Endothelial cell of umbilical vein (primary cell): ENCODE data around the gene DHDH. TPM values are rescaled to one million over a fixed set of nuclear protein-coding genes. Genes with fewer than 3 reads are reported as not detected.

ENCODE experiments used
- BruUV-seq: library from RNA; stranded (reverse); fragments of 400-500 nt; replicated peaks from 2 replicates; lab custom pipeline; 2021; lab: Mats Ljungman, UMichigan
- CTCF ChIA-PET: fragments of 300-600, 350-600 bp; sonication (Branson Sonifier 250); formaldehyde crosslinking; loops from one replicate; lab custom pipeline; 2021; ENCODE audit warnings: antibody characterized with exemption, inconsistent platforms; lab: Charles Lee
- POLR2A ChIA-PET: fragments of 300-600, 350-600 bp; sonication (Branson Sonifier 250); formaldehyde crosslinking; loops from one replicate; lab custom pipeline; 2021; ENCODE audit warnings: antibody characterized with exemption, inconsistent platforms; lab: Charles Lee
- DNase-seq: peaks from one replicate; pipeline ENCODE4 v3.0.0-alpha.2; 2011; ENCODE audit warnings: low read depth, low spot score
- FAIRE-seq: peaks from 2 replicates; lab custom pipeline; 2011; peaks lifted over from hg19 to GRCh38; lab: Jason Lieb, UNC
- H2AFZ ChIP-seq: 2 replicates; pipeline ENCODE4 v1.6.0; 2012; ENCODE audit warnings: low read depth, low read length, control low read depth, inconsistent platforms
- H3K27ac ChIP-seq: 2 replicates; pipeline ENCODE4 v1.5.1; 2011; ENCODE audit warnings: low read depth, mild to moderate bottlenecking, control low read depth, low read length, moderate library complexity; ENCODE audit not compliant: insufficient read depth
- H3K27me3 ChIP-seq, 2 experiments: 2 replicates each; pipeline versions ENCODE4 v1.6.0 to v1.6.1; 2011; ENCODE audit warnings: low read length in 2 of 2, mixed read lengths in 1 of 2; ENCODE audit not compliant: control insufficient read depth in 2 of 2, insufficient read depth in 2 of 2
- H3K36me3 ChIP-seq, 2 experiments: 2 replicates in 1 of 2; 3 replicates in 1 of 2; pipeline ENCODE4 v1.5.1; 2011; ENCODE audit warnings: low read length in 2 of 2, mild to moderate bottlenecking in 1 of 2, moderate library complexity in 1 of 2; ENCODE audit not compliant: control insufficient read depth in 2 of 2, insufficient read depth in 2 of 2; ENCODE audit errors: extremely low read depth in 1 of 2
- H3K4me1 ChIP-seq: 3 replicates; pipeline ENCODE4 v1.5.1; 2011; ENCODE audit warnings: mild to moderate bottlenecking, low read length; ENCODE audit not compliant: control insufficient read depth, insufficient read depth; ENCODE audit errors: extremely low read depth
- H3K4me2 ChIP-seq: 2 replicates; pipeline ENCODE4 v1.6.1; 2011; ENCODE audit warnings: low read length, control low read depth, mixed read lengths; ENCODE audit not compliant: insufficient read depth
- H3K4me3 ChIP-seq, 3 experiments: fragments of 200-600 bp in 1 of 3; sonication (generic), shearing (Covaris generic) in 1 of 3; replicated peaks in 1 of 3; 2 replicates each; pipeline ENCODE4 v1.5.1; 2011 to 2016; ENCODE audit warnings: control low read depth in 3 of 3, low read length in 3 of 3, mild to moderate bottlenecking in 2 of 3, inconsistent platforms in 1 of 3, low read depth in 1 of 3, moderate library complexity in 1 of 3; ENCODE audit not compliant: insufficient read depth in 1 of 3
- H3K79me2 ChIP-seq: 2 replicates; pipeline ENCODE4 v1.6.0; 2012; ENCODE audit warnings: low read length, inconsistent platforms; ENCODE audit not compliant: control insufficient read depth, insufficient read depth
- H3K9ac ChIP-seq: replicated peaks from 2 replicates; pipeline ENCODE3; 2011; ENCODE audit warnings: low read length, control low read depth; ENCODE audit not compliant: insufficient read depth; ENCODE audit errors: extremely low read depth
- H3K9me1 ChIP-seq: replicated peaks from 3 replicates; pipeline ENCODE4 v1.6.0; 2011; ENCODE audit warnings: mild to moderate bottlenecking, low read length; ENCODE audit not compliant: control insufficient read depth, insufficient read depth; ENCODE audit errors: extremely low read depth
- H3K9me3 ChIP-seq: replicated peaks from 2 replicates; pipeline ENCODE4 v1.5.1; 2012; ENCODE audit warnings: low read length, inconsistent platforms; ENCODE audit not compliant: control insufficient read depth, insufficient read depth
- H4K20me1 ChIP-seq: replicated peaks from 2 replicates; pipeline ENCODE3; 2011; ENCODE audit warnings: mild to moderate bottlenecking, low read length; ENCODE audit not compliant: control insufficient read depth, insufficient read depth; ENCODE audit errors: extremely low read depth
- EZH2 ChIP-seq: IDR thresholded peaks from 2 replicates; pipeline ENCODE4 v1.6.1; 2012; ENCODE audit warnings: borderline replicate concordance, low read depth, mild to moderate bottlenecking, moderate library complexity, low read length, inconsistent platforms; ENCODE audit not compliant: severe bottlenecking
- FOS ChIP-seq: IDR thresholded peaks from 2 replicates; pipeline ENCODE4 v1.6.1; 2011; ENCODE audit warnings: mild to moderate bottlenecking, low read length, moderate library complexity, borderline replicate concordance; ENCODE audit not compliant: insufficient read depth
- GATA2 ChIP-seq: IDR thresholded peaks from 2 replicates; pipeline ENCODE4 v1.7.0; 2011; ENCODE audit warnings: low read depth, mild to moderate bottlenecking, moderate library complexity, mixed read lengths, low read length; ENCODE audit not compliant: insufficient read length, insufficient read depth
- JUN ChIP-seq: IDR thresholded peaks from 2 replicates; pipeline ENCODE4 v1.6.1; 2011; ENCODE audit warnings: borderline replicate concordance, low read depth; ENCODE audit not compliant: insufficient read length, insufficient read depth
- MYC ChIP-seq: IDR thresholded peaks from one replicate; pipeline ENCODE4 v1.6.1; 2011; ENCODE audit warnings: mild to moderate bottlenecking, low read depth, low read length
- POLR2A ChIP-seq: IDR thresholded peaks from 2 replicates; pipeline ENCODE4 v1.6.1; 2012; ENCODE audit warnings: low read depth, mild to moderate bottlenecking, control low read depth, low read length
- POLR2AphosphoS5 ChIP-seq: IDR thresholded peaks from 2 replicates; pipeline ENCODE4 v1.6.1; 2012; ENCODE audit warnings: low read depth, mild to moderate bottlenecking, control low read depth, low read length, moderate library complexity; ENCODE audit not compliant: insufficient read depth
- dilution Hi-C: fragments of 300-500 bp; cut with MboI; formaldehyde crosslinking; loops from one replicate; pipeline ENCODE4 v1.15.0; 2019; ENCODE audit warnings: low sequenced_read_pairs; ENCODE audit not compliant: extremely low pct_ligation_motif_present
- intact Hi-C: fragments of 100-400 bp; cut with micrococcal nuclease; formaldehyde crosslinking; loops from one replicate; pipeline ENCODE4 v1.10.0; 2022
- polyA plus RNA-seq, 4 experiments: library from polyadenylated mRNA; depleted of rRNA in 3 of 4; stranded (reverse) in 3 of 4; unstranded in 1 of 4; fragments of >200 nt; gene quantifications; 2 replicates each; pipeline versions ENCODE4 v1.2.1 to v1.2.3, GENCODE V29; 2011 to 2012; ENCODE audit warnings: missing spikeins in 1 of 4
- total RNA-seq: library from RNA; stranded (reverse); gene quantifications from 2 replicates; pipeline ENCODE4 v1.2.3, GENCODE V29; 2021
- TF ChIP-seq, protein P1 (sequence below), 2 donors: IDR thresholded peaks; 1 replicate in 1 of 2; 2 replicates in 1 of 2; pipeline ENCODE4 v1.5.1; 2011; ENCODE audit warnings: low read length in 2 of 2, mild to moderate bottlenecking in 2 of 2, moderate library complexity in 2 of 2, control low read depth in 1 of 2, inconsistent platforms in 1 of 2, low read depth in 1 of 2; ENCODE audit not compliant: insufficient read depth in 1 of 2; ENCODE audit errors: extremely low read depth in 1 of 2
- TF ChIP-seq, protein P2 (sequence below): IDR thresholded peaks from 2 replicates; pipeline ENCODE4 v1.6.1; 2011; ENCODE audit not compliant: insufficient read depth, insufficient read length

DHDH gene
- total and polyA plus RNA-seq, 2 donors (not counting 3 experiments of a cell fraction or from before 2014, with no cell fraction given), result not detected

- Histone ChIP-seq H2AFZ (no peak overlapping the region), H3K9me3 (no peaks in the 10 kb centered on the region), H3K4me1 (no peaks in the 10 kb centered on the region), H3K9me1 (no peaks in the 10 kb centered on the region), H3K27me3 (no peaks in the 10 kb centered on the region), H3K27ac (no peak overlapping the region), H3K36me3 (peaks cover 7 to 35% of the 10 kb centered on the region in 2 experiments), H4K20me1 (no peaks in the 10 kb centered on the region), H3K9ac (no peak overlapping the region), H3K79me2 (no peaks in the 10 kb centered on the region), H3K4me3 (no peak overlapping the region), H3K4me2 (no peak overlapping the region)
- ChIA-PET CTCF (no interaction called here), POLR2A (no interaction called here)
- intact Hi-C loops, result no loop called here
- no peak for DNase-seq
- no TSS peak for BruUV-seq
- TF ChIP-seq, protein P1, sequence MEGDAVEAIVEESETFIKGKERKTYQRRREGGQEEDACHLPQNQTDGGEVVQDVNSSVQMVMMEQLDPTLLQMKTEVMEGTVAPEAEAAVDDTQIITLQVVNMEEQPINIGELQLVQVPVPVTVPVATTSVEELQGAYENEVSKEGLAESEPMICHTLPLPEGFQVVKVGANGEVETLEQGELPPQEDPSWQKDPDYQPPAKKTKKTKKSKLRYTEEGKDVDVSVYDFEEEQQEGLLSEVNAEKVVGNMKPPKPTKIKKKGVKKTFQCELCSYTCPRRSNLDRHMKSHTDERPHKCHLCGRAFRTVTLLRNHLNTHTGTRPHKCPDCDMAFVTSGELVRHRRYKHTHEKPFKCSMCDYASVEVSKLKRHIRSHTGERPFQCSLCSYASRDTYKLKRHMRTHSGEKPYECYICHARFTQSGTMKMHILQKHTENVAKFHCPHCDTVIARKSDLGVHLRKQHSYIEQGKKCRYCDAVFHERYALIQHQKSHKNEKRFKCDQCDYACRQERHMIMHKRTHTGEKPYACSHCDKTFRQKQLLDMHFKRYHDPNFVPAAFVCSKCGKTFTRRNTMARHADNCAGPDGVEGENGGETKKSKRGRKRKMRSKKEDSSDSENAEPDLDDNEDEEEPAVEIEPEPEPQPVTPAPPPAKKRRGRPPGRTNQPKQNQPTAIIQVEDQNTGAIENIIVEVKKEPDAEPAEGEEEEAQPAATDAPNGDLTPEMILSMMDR (IDR thresholded peaks at IDR 0.05; ENCODE audit: extremely low read depth in 1 of 2, insufficient read depth in 1 of 2, low read depth in 1 of 2, low read length in 2 of 2), result no peak
- FAIRE-seq, result no peak
- dilution Hi-C loops, result no loop called here
These were observed 19.3 kb upstream of the DHDH start for GRCh38 chr19:48914181-48914580.

DNA sequence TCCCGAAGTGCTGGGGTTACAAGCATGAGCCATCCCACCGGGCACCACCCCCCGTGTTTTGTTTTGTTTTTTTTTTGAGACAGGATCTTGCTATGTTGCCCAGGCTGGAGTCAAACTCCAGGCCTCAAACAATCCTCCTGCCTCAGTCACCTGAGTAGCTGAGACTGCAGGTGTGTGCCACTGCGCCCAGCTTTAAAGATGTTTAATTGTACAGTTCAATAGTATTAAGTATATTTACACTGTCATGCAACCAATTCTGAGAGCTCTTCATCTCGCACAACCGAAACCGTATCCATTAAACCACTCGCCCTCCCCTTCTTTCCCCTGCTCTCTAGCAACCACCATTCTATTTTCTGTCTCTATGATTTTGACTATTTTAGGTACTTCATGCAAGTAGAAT, 17.7 kb upstream of the DHDH start:
- FAIRE-seq (no peak), DNase-seq (no peak)
- Histone ChIP-seq H3K9me3 (no peaks in the 10 kb centered on the region), H2AFZ (no peak overlapping the region), H4K20me1 (no peaks in the 10 kb centered on the region), H3K9ac (no peak overlapping the region), H3K27me3 (no peaks in the 10 kb centered on the region), H3K27ac (no peak overlapping the region), H3K4me1 (no peaks in the 10 kb centered on the region), H3K4me2 (no peak overlapping the region), H3K36me3 (peaks cover 7 to 36% of the 10 kb centered on the region in 2 experiments), H3K4me3 (no peak overlapping the region), H3K9me1 (no peaks in the 10 kb centered on the region), H3K79me2 (no peaks in the 10 kb centered on the region)
- no TSS peak for BruUV-seq
- TF ChIP-seq JUN (no peak), EZH2 (no peak), MYC (no peak), FOS (no peak), POLR2AphosphoS5 (no peak), GATA2 (no peak), POLR2A (no peak)
- TF ChIP-seq, protein P2, sequence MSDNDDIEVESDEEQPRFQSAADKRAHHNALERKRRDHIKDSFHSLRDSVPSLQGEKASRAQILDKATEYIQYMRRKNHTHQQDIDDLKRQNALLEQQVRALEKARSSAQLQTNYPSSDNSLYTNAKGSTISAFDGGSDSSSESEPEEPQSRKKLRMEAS, result no peak
- TF ChIP-seq, protein P1 (IDR thresholded peaks at IDR 0.05; ENCODE audit: extremely low read depth in 1 of 2, insufficient read depth in 1 of 2, low read depth in 1 of 2, low read length in 2 of 2), result no peak
- ChIA-PET CTCF (interaction anchor here (1.2 kb wide), 1 partner anchor 18 kb away, joined by 4 read pairs; the partner anchor contains the start of gene DHDH), POLR2A (interaction anchor here (0.7 kb wide), 1 partner anchor 40 kb away, joined by 3 read pairs; no protein-coding TSS in a partner anchor)
- dilution Hi-C loops, result no loop called here
- intact Hi-C loops, result no loop called here
